HUES48 (cell line): Measurements from ENCODE around the gene ATF7.
"Not testable (repeated sequence)": the region's sequence is repeated elsewhere in the genome, so short reads cannot be mapped to it uniquely, and the experiment has no call there.

Experiments
- H3K27ac ChIP-seq: one replicate; pipeline ENCODE4 v1.7.0; 2013; ENCODE audit warnings: low read depth, low read length, inconsistent platforms
- H3K27me3 ChIP-seq: 2 replicates; pipeline ENCODE4 v1.6.1; 2013; ENCODE audit warnings: mild to moderate bottlenecking, low read length; ENCODE audit not compliant: control insufficient read depth, insufficient read depth
- H3K36me3 ChIP-seq: 2 replicates; pipeline ENCODE4 v1.6.1; 2013; ENCODE audit warnings: low read length; ENCODE audit not compliant: control insufficient read depth, insufficient read depth
- H3K4me1 ChIP-seq: 2 replicates; pipeline ENCODE4 v1.6.1; 2013; ENCODE audit warnings: mild to moderate bottlenecking, low read length; ENCODE audit not compliant: control insufficient read depth, insufficient read depth
- H3K4me3 ChIP-seq: 2 replicates; pipeline ENCODE4 v1.5.1; 2013; ENCODE audit warnings: mild to moderate bottlenecking, low read depth, low read length
- H3K9ac ChIP-seq: 2 replicates; pipeline ENCODE4 v1.6.1; 2013; ENCODE audit warnings: mild to moderate bottlenecking, low read depth, low read length, moderate library complexity
- H3K9me3 ChIP-seq: 2 replicates; pipeline ENCODE4 v1.6.1; 2013; ENCODE audit warnings: low read length; ENCODE audit not compliant: control insufficient read depth, insufficient read depth

The ATF7 gene

GRCh38 chr12:53564941-53565340, 61.2 kb downstream of the ATF7 start:
- H3K27ac ChIP-seq = no peak overlapping the region
- H3K9me3 ChIP-seq = no peaks in the 10 kb centered on the region
- no peak overlapping the region for H3K9ac ChIP-seq
- no peaks in the 10 kb centered on the region for H3K27me3 ChIP-seq
- H3K4me1 ChIP-seq = peaks cover 24% of the 10 kb centered on the region
- H3K4me3 ChIP-seq = no peak overlapping the region
- H3K36me3 ChIP-seq = no peaks in the 10 kb centered on the region

DNA sequence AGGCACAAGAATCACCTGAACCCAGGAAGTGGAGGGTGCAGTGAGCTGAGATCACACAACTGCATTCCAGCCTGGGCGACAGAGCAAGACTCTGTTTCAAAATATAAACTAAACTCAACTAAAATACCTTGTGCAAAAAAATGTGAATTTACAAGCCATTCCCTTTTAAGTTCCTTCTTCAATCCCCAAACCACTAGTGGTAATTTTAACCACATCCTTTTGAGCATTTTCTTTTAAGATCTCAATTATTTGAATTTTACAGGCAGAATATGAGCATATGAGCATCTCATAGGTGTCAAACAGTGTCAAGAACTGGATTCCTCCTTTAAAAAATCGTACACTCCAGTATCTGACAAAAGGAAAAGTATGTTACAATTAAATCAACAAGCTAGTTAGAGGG, 61.9 kb downstream of the ATF7 start:
- no peak overlapping the region for H3K27ac ChIP-seq
- H3K27me3 ChIP-seq = no peaks in the 10 kb centered on the region
- no peaks in the 10 kb centered on the region for H3K9me3 ChIP-seq
- no peak overlapping the region for H3K4me3 ChIP-seq
- H3K4me1 ChIP-seq = peaks cover 21% of the 10 kb centered on the region
- H3K9ac ChIP-seq = no peak overlapping the region
- H3K36me3 ChIP-seq = no peaks in the 10 kb centered on the region

DNA sequence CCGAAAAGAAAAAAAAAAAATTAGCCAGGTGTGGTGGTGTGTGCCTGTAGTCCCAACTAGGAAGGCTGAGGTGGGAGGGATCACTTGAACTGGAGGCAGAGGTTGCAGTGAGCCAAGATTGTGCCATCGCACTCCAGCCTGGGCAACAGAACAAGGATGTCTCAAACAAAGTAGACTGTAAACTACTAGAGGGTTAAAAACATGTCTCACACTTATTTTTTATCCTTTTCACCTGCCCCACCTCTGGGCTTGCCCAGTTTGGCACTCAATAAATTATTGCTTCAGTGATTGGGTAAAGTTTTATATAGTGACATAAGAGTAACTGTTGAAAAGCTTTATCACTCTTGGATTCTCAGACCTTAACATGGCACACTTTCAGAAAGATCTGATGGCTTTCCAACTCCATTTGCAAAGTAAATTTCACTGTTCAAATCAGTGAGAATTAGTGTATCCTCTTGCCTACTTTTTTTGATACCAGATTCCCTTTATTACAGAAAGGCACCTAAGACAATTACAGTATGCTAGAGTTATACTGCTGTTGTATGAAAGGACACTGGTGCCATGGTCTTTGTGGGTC, 62.6 kb downstream of the ATF7 start:
- Histone ChIP-seq H3K4me3 (no peak overlapping the region), H3K27me3 (no peaks in the 10 kb centered on the region), H3K4me1 (peaks cover 14% of the 10 kb centered on the region), H3K9ac (no peak overlapping the region), H3K27ac (no peak overlapping the region), H3K9me3 (no peaks in the 10 kb centered on the region), H3K36me3 (no peaks in the 10 kb centered on the region)

GRCh38 chr12:53561590-53561953, 64.6 kb downstream of the ATF7 start:
- Histone ChIP-seq H3K36me3 (no peaks in the 10 kb centered on the region), H3K4me1 (no peaks in the 10 kb centered on the region), H3K9ac (no peak overlapping the region), H3K27ac (no peak overlapping the region), H3K27me3 (no peaks in the 10 kb centered on the region), H3K4me3 (no peak overlapping the region), H3K9me3 (no peaks in the 10 kb centered on the region)

DNA sequence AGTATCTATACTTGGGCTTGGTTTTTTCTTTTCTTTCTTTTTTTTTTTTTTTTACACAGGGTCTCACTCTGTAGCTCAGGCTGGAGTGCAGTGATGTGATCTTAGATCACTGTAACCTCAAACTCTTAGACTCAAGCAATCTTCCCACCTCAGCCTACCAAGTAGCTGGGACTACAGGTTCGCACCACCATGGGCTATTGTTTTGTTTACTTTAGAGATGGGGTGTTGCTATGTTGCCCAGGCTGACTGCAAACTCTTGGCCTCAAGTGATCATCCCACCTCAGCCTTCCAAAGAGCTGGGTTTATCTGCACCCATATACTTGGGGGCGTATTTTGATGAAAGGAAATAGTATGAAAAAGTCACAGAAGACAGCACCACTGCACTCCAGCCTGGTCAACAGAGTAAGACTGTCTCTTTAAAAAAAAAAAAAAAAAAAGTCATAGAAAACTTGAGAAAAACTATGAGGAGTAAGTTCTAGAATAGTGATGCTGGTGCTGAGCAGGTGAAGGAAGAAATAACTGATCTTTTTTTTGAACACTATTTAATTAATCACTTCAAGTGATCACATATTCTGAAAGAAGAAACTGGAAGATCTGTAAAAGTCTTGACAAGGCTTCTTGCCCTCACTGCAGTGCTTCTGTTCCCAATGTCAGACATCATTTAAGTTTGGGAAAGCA, 65.1 kb downstream of the ATF7 start:
- no peaks in the 10 kb centered on the region for H3K9me3 ChIP-seq
- H3K4me1 ChIP-seq = no peaks in the 10 kb centered on the region
- H3K4me3 ChIP-seq = no peak overlapping the region
- H3K36me3 ChIP-seq = no peaks in the 10 kb centered on the region
- no peak overlapping the region for H3K27ac ChIP-seq
- no peaks in the 10 kb centered on the region for H3K27me3 ChIP-seq
- no peak overlapping the region for H3K9ac ChIP-seq

GRCh38 chr12:53560351-53560750, 65.8 kb downstream of the ATF7 start:
- no peak overlapping the region for H3K27ac ChIP-seq
- no peaks in the 10 kb centered on the region for H3K36me3 ChIP-seq
- no peaks in the 10 kb centered on the region for H3K27me3 ChIP-seq
- H3K4me3 ChIP-seq = no peak overlapping the region
- no peak overlapping the region for H3K9ac ChIP-seq
- no peaks in the 10 kb centered on the region for H3K4me1 ChIP-seq
- H3K9me3 ChIP-seq = no peaks in the 10 kb centered on the region

GRCh38 chr12:53558631-53559030, 67.6 kb downstream of the ATF7 start:
- no peak overlapping the region for H3K4me3 ChIP-seq
- no peaks in the 10 kb centered on the region for H3K36me3 ChIP-seq
- H3K9me3 ChIP-seq = no peaks in the 10 kb centered on the region
- no peaks in the 10 kb centered on the region for H3K27me3 ChIP-seq
- H3K9ac ChIP-seq = no peak overlapping the region
- H3K27ac ChIP-seq = no peak overlapping the region
- H3K4me1 ChIP-seq = no peaks in the 10 kb centered on the region

DNA sequence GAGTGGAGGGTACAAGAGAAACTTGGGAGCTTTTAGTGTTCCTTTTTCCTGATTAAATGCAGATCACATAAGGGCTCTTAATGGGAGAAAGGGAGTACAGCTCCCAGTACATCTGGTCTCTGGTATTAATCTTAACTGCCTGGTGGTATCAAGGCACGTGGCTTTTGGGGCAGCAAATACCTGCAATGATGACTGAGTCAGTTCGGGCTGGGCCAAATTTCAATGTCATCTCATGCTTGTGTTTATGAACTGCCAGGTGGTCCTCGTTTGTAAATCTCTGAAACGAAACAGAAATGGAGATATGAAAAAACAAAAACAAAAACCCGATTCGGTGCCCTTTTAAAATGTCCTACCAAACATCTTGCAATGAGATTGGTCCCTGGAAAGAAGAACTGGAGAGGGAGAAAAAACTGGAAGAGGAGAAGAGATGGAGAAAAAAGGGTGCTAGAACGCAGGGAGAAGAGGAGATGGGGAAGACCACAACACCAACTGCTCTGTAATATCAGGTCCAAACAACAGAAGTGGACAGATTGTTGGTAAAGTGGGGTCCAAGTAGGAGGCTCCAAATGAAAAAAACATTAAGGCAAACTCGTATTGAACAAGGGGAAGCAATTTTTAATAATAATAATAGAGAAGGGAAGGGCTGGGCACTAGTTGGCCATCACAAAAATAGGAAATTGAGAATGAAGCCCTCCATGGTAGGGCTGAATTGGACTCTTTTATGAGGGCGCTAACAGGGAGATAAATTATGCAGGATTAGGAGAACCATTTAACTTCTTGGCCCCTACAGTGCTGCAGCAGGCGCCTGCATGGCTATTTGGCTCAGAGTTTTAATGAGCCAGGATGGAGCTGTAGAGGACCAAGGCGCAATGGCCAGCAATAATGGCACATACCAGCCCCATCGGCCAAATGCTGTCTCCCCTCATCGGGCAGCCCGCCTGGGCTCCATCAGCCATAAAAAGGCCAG, 73.5 kb downstream of the ATF7 start:
- peaks cover 19% of the 10 kb centered on the region for H3K36me3 ChIP-seq
- H3K27me3 ChIP-seq = no peaks in the 10 kb centered on the region
- H3K9ac ChIP-seq = no peak overlapping the region
- no peaks in the 10 kb centered on the region for H3K9me3 ChIP-seq
- H3K4me1 ChIP-seq = no peaks in the 10 kb centered on the region
- H3K27ac ChIP-seq = no peak overlapping the region
- no peak overlapping the region for H3K4me3 ChIP-seq

DNA sequence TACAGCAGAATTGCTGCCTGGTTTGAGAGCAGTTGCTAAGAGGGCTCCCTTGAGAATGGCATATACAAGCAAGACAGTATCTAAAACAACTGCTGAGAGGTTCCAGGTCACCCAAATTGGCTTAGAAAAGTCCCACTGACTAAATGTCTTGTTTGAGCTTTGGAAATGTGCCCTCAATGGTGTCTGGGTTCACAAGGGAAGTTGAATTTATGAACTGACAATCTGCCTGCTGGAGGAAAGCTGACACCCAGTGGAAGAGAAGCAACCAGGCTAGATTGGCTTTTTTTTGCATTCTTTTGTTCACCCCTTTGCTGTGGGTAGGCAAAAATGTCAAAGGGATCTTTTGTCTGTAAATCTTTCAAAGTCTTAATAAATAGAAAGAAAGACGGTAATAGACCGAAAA, 74.3 kb downstream of the ATF7 start:
- Histone ChIP-seq H3K4me3 (no peak overlapping the region), H3K4me1 (no peaks in the 10 kb centered on the region), H3K36me3 (peaks cover 20% of the 10 kb centered on the region), H3K9ac (no peak overlapping the region), H3K27me3 (no peaks in the 10 kb centered on the region), H3K27ac (no peak overlapping the region), H3K9me3 (no peaks in the 10 kb centered on the region)

GRCh38 chr12:53550595-53550994, 75.6 kb downstream of the ATF7 start:
- Histone ChIP-seq H3K4me1 (no peaks in the 10 kb centered on the region), H3K27ac (no peak overlapping the region), H3K27me3 (no peaks in the 10 kb centered on the region), H3K4me3 (no peak overlapping the region), H3K36me3 (peaks cover 20% of the 10 kb centered on the region), H3K9ac (no peak overlapping the region), H3K9me3 (no peaks in the 10 kb centered on the region)

DNA sequence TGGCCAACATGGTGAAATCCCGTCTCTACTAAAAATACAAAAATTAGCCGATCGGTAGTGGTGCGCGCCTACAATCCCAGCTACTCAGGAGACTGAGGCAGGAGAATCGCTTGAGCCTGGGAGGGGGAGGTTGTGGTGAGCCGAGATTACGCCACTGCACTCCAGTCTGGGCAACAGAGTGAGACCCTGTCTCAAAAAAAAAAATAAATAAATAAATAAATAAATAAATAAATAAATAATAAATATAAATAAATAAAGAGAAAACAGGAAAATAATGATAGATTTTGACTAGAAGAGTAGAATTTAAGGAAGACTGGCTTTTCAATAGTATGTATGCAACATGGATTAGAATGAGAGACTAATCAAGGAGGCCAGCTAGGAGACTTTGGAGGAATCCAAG, 76.1 kb downstream of the ATF7 start:
- H3K9me3 ChIP-seq, H3K9ac ChIP-seq, H3K4me3 ChIP-seq, H3K27me3 ChIP-seq, H3K27ac ChIP-seq, H3K4me1 ChIP-seq: not testable (repeated sequence)
- peaks cover 20% of the 10 kb centered on the region for H3K36me3 ChIP-seq
